ENCODE results near the gene DBH.

DBH gene

DNA sequence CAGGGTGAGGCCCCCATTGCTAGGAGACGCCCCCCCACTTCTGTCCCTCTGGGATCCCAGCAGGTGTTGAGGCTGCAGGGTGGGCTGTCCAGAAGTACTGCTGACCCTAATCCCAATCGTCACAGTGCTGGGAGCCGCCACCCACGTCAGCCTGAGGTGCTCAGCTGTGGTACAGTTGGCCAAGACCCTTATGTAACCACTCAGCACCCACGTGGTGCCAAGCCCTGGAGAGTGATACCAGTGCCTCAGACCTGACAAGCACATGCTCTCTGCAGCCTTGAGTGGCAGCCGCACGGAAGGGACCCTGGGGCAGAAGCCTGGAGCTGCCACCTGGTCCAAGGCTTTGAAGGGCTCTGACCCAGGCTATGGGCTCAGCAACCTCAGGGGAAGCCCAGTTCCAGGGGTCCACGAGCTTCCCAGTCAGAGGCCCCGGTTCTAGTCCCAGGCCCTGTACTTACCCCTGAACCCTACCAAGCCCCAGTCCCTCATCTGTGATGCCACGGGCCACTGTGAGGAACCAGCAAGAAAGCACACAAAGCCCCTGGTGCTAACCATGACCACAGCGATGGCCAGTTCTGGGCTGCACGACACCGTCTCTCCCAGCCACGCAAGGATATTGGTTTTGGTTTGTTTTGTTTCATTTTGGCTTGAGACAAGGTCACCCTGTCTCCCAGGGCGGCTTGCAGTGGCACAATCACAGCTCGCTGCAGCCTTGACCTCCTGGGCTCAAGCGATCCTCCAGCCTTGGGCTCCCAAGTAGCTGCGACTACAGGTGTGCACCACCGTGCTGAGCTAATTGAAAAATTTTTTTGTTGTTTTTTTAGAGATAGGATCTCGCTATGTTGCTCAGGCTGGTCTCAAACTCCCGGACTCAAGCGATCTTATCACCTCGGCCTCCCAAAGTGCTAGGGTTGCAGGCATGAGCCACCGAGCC, 50.7 kb downstream of the DBH start:
- peak; percentile 47 for DNase-seq

DNA sequence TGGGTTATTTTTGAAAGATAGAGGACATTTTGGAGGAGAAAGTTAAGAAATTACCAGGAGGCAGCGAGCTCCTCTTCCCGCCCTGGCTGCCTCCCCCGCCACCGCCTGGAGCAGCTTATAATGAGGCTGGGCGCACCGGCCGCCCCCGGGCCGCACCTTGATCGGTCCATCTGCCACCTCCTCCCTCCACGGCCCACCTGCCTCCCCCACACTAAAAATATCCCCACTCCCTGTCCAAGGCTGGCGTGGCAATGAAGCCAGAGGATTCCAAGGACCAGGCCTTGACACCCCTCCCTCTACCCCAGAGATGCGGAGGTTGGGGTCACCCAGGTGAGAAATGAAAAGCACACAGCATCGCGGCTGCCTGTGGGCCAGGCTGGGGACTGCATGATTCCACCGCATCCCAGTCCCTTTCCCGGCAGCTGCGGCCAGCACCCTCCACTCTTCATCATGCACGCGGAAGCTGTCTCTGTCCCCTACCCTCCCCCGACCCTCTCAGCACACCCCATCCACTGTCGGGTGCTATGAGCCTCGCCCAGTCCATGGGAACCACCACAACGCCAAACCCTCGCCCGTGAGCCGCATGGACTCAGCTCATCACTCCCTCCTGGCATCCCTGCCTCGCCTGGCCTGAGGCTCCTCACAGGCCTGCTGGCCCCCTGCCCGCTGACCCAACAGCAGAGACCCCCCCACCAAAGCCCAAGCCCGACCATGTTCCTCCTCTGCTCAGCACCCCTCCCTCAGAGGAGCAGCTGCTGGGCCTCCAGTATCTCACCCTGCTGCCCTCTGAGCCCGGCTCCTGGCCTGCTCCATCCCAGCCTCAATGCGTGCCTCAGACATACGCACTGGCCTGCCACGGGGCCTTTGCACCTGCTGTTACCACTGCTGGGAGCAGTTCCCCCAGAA, 51.9 kb downstream of the DBH start:
- DNase-seq, result no peak

DNA sequence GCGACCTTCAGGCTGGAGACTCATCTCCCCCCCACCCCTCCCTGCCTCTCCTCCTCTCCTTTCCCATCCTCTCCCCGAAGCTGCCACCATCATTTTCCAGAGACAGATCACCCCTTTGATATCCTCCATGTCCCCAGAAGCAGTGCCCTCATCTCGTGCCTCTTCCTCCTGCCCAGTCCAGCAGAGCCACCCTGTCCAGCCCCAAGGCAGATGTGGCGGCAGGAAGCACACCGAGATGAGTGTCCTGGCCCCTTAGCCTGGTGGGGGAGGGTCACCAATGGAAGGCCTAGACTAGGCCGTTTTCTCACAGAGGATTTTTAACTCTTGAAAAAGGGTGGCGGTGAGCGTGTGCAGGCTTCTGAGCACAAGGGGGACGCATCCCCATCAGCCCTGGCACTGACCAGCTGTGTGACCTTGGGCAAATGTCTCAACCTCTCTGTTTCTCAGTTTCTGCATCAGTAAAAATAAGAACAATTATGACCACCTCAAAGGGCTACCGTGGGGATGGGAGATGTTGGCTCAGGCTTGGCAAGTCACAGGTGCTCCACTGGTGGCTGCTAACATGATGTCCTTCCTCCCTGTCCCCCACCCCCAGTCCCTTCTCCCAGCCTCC, 53.1 kb downstream of the DBH start:
- DNase-seq, result no peak

DNA sequence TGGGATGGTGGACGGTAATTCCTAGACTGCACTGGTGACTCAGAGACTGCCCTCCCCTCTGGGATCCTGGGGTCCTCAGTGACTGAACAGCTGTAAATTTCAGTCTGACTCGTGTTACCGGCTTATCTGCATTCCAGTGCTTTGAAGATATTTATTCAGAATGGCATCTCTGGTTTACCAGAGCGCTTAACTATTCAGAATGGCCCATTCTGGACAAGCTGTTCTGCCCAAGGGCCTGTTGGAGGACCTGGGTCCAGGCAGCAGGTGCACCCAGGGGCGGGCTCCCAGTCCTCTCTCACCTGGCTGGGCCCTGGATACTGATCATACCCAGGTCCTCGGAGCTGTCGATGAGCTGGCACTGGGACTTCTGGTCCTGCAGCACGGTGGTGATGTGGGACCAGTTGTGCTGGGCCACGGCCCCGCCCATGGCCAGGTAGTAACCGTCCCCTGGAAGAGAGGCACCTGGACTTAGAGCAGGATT, 54.0 kb downstream of the DBH start:
- DNase-seq, result peak; percentile 34

DNA sequence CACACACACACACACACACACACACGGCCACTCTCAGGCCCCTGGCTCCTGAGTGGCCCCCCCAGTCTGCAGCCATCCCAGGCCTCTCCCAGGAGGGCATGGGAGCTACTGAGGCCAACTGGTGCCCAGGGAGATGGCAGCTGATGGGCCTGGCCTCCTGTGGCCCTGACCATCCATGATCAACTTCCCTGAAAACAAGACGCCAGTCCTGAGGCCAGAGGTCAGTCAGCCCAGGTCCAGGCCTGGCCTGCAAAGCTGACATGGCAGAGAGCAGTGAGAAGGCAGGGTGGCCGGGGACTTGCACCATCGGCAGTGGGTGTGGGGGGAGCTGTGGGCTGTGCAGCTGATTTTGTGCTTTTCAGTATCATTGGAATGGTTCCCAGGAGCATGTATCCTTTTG, 55.0 kb downstream of the DBH start:
- no peak for DNase-seq

DNA sequence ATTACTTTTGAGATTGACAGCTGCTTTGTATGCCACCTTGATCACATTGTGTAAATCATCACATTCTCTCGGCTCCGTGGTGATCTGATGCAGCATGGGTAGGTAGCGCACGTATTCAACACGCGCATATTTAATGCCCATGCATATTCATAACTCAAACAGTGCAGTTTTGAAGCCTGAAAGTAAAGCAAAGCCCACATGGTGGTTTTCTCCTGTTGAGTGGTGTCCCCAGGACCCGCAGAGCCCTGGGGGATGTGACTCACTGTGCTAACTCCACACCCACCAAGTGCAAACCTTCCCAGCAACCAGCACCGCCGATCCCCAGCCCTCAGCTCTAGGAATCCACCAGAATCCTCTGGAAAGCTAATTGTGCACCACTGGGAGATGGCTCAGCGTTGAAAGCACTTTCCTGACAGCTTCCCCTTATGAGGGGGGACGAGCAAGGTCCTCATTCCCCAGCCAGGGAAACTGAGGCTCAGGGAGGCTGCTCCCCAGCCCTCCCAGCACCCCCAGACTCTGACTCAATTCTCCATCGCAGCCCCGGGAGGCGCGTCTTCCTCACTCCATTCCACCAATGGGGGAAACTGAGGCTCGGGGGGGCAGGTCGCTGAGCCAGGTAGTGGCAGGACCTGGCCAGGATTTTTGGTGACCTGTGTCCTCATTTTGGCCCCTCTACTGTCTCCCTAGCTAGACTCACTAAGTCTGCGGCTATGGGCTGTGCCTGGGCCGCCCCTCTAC, 55.6 kb downstream of the DBH start:
- DNase-seq, result no peak

DNA sequence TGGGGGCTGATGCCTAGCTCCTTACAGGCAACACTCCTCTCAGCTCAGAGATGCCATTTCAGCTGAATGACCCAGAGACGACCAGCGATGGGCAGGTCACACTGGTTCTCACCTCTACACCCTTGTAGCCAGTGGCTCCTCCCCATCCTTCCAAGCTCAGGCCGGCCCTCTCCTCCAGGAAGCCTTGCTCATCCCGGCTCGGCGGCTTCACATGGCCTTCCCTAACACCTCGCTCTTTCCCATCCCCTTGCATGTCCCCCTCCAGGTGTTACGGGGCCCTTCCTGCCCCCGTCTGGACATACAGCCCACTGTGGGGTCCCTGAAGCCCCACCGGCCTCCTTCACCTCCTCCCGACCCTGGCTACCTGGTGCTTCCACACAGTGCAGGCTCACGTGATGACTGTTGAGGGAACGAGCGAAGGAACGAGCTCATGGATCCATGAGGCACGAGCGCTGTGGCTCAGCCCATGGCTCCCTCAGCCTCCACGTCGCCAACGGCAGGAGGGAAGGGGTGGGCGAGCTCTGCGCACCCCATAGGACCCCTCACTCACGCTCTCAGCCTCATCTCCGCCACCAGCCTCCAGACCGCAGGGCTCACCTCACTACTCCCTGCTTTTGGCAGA, 56.3 kb downstream of the DBH start:
- DNase-seq, result no peak

DNA sequence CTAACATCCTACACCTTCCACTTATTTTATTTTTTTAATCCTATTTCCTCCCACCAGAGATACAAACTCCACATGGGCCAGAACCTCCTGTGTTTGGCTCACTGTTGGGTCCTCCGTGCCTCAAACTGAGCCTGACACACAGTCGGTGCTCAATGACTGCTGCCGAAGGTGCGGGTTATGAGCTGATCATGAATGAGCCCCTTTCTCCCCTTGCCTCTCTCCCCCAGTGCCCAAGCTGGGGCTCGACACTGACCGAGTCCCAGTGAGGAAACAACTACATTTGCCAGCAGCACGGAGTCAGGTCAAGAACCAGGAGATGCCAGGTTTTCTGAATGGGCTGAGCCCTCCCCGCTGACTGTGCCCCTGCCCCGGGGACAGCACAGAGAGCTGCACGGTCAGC, 57.0 kb downstream of the DBH start:
- no peak for DNase-seq

DNA sequence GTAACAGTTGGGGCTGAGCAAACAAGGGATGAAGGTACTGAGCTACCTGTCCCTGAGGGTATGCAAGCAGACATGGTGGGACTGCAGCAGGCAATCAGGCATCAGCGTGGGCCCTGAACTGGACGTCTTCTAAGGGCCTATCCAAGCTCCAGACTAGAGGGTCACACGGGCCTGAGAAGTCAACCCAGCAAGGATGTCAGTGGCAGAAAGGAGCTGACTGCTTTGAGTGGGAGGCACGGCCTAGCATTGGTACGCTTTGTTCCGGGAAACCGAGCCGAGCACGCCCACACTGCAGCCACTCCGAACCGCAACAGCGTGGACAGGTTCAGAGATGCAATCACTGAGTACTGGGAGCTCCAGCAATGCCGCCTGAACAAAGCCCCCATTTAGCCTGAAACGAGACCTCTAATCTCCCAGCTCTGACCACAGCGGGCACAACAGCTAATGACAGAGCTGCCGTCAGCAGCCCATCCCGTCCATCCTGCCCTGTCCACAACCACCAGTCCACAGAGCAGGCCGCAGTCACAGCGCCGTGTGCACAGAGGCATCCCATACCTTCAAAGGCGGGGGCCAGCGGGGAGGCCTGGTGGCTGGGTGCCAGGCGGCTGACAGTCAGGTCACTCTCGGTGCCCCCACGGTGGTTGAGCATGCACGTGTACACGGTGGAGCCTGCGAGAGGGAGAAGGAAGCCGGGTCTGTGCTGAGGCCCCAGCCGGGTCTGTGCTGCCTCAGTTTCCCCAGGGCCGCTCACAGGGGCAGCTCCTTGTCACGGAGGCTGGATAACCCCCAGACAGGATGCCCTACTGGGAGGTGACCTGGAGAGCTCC, 57.8 kb downstream of the DBH start:
- DNase-seq, result no peak

DNA sequence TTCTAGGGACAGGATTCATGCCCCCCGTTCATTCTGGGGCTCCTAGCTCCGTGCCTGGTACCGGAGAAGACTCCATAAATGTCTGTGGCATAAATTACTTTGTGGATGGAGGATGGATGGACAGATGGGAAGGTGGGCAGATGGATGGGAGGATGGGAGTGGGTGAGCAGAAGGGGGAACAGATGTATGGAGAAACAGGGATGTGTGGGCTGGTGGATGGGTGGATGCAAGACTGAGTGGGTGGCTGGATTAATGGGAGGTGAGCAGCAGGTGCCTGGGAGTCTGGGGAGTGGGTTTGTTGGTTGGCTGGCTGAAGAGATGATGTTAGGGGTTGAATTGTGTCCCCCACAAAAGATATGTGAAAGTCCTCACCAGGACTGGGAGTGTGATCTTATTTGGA, 58.5 kb downstream of the DBH start:
- DNase-seq, result no peak

DNA sequence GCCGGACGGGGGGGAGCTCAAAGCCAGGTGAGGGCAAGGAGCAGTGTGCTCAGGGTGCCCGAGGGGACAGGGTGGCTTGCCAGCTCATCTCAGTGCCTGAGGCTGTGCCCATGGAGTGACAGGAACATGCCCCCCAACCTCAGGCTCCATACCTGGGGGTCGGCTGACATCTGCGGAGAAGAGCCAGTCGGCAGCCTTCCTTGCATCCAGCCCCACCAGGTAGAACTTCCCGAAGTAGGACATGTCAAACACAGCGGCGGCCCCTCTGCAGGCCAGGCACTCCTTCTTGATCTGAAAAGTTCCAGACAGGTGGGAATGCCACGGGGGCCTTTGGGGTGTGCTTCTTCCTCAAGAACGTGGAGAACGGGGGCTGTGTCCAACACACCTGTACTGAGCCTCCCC, 59.9 kb downstream of the DBH start:
- no peak for DNase-seq

DNA sequence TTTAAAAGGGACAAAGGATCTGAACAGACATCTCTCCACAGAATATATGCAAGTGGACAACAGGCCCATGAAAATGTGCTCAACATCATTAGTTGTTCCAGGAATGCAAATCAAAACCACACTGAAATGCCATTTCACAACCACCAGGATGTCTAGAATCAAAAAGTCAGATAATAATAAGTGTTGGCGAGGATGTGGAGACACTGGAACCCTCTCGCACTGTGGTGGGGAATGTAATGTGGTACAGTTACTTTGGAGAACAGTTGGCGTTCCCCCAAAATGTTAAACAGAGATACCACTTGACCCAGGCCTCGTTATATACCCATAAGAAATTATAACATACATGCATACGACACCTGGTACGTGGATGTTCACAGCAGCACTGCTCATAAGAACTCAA, 63.4 kb downstream of the DBH start:
- no peak for DNase-seq

DNA sequence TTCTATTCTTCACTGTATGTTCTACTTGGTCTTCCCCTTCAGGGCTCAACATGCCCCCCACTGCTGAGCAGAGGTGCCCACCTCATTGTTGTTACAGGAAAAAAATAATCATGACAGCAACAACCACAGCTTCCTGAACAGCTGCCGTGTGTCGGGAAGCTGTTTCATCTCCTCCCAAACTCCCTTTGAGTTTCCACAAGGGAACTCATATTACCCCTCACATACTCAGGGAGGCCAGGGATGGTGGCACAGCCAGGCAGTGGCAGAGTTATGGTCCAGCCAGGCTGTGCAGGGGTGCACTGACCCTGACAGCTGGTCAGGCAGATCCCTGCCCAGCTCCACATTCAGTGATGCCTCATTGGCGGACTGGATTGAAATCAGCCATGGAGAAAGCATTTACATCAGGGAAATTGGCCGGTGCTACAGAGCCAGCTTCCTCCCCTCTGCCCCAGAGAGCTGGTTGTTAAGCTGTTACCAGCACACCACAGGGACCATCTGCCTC, 64.7 kb downstream of the DBH start:
- no peak for DNase-seq

DNA sequence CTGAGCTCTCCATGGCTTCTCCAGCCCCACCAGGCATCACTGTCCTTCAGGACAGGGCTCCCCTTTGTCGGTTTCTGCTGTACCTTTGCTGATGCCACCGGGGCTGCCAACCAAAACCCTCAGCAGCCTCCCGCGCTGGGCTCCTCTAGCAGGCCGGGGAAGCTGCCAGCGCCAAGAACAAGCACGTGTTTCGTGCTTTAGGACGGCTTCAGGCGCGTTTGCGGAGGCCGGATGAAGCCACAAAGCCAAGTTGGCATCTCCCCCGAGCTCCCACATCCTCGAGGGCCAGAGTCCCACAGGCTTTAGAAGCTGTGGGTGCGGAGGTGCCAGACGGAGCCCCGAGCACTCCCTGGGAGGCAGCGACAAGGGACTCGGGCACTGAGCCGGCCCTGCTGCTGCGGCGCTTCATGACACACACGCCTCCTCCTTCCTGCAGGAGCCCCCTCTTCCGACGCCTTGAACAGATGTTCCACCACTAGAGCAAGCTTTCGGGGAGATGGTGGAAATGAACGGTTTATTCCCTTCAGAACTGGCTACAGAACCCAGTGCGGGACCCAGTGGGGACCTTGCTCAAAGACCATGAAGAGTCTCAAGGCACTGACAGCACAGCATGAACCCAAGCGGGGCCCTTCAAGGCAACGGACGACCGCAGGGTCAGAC, 65.3 kb downstream of the DBH start:
- DNase-seq, result no peak

DNA sequence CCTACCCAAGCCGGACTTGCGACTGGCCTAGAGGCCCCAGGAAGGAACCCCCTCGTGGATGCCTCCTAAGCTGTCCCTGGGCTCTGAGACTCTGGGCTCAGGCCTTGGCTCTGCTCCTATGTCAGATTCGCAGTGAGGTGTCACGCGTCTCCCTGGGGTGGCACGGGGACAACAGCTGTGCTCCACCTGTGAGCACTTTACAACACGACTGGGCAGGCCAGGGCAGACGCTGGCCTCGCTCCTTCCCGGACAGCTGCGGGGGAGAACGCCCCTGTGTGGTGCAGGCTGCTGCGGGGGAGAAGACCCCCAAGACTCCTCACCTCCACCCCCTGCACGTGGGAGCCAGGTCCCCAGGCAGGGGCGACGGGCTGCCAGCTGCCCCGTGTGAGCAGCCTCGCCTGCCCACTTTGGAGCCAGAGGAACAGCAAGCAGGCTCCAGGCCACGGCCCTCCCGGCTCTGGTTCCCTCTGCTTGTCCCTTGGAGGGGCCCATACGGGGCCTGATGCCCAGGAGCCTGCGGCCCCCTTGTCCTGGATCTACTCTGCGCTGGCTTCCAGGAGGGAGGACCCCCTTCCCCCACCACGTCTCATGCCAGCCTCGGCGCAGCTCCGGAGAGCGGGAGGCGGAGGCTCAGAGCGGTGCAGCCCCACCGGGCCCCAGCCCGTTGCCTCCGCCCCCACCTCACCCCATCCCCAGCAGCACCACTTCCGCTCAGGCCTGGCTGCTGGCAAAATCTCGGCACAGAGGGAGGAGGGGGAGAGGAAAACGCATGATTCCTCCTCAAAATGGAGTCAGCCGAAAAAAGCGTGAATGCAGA, 66.0 kb downstream of the DBH start:
- DNase-seq, result peak; percentile 48

DNA sequence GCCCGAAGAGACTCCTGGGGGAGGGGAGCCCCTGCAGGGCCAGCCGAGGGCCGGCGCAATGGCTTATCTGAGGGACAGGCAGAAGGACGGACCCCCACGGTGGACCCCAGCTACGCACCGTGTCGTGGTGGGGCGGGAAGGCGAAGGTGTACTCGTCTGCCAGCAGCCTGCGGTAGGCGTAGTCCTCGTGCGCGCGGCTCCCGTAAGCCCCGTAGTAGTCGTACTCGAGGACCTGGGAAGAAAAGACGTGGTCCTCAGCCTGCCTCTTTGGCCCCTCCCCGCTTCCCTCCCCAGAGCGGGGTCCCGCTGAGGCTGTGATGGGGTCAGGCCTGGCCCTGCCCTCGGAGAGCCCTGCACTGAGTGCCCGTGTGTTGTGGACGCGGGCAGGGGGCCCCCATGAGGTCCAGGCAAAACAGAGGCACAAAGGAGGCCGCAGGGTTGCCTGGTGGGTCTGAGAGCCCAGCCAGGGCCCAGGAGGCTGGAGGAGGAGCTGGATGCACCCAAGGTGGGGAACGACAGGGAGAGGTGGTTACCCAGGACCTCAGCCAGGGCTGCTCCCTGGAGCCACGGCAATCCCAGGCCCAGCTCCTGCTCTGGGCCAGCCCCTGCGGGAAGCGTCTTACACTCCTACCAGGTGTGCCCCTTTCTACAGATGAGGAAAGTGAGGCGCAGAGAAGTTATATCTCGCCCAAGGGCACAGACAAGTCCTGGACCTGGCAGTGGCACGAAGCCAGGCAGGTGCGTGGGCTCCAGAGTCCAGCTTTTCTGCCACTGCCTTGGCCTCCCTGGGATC, 66.8 kb downstream of the DBH start:
- no peak for DNase-seq

DNA sequence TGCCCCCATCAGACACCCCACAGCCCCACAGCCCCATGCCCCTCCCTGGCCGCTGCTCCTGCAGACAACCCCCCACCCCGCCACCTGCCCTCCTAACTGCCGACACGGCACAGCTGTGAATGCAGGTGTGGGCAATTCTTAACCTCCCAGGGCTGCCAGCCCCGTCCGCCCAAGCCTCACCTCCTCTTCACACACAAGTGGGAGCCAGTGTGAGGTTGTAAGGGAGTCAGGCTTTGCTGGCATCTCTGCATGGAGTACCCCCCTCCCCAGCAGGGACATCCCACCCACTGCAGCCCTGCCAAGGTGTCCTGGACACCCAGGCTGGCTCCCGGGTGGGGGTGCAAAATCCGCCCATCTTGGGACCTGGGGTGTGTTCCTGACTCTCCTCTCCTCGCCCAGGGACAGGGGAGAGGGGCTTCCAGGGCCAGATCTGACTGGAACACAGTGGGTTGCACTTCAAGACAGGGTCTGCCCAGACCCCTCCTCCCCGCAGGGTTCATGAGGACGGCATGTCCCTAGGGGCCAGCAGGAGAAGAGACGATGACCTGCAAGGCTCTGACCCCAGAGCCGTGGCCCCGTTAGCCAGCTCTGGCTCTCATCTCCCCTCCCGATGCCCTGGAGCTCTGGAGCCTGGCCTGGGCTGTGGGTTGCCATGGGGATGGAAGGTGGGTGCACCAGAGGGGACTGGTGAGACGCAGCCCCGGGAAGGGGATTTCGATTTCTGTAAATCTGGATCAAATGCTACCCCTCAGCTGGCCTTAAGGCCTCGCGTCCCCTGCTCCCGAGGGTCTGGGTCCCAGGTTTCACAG, 67.6 kb downstream of the DBH start:
- peak; percentile 70 for DNase-seq

DNA sequence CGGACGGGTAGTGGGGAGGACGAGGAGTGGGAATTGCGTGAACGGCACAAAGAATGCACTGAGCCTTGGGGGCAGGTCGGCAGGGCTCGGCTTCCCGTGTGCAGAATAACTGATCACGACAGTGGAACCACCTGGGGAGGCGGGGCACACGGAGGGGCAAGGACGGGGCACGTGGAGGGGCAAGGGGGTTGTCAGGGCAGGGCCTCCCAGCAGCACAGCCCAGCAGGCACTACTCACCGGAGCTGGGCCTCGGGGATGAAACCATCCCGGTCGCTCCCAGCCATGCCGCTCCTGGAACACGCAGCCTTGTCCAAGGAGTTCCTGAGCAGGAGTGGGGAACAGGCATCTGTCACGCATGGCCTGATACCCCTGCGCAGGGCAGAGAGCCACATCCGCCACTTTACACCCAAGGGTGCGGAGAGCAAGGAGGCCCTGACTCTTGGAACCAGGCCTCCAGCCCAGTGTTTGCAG, 68.6 kb downstream of the DBH start:
- no peak for DNase-seq

Data from DMS79 (cell line).